Prostate gland (tissue), 2 donors: ENCODE results near the gene OR5K1.

Experiments
- CTCF ChIP-seq, 4 experiments: fragments of 200-600 bp in 2 of 4; fragments of 450-650 bp in 2 of 4; sonication (generic) in 2 of 4; IDR thresholded peaks; 1 replicate in 3 of 4; 2 replicates in 1 of 4; pipeline ENCODE4 v1.5.1; 2016 to 2019; ENCODE audit warnings: antibody characterized with exemption in 4 of 4, mild to moderate bottlenecking in 2 of 4, moderate library complexity in 2 of 4
- POLR2A ChIP-seq: fragments of 450-650 bp; IDR thresholded peaks from one replicate; pipeline ENCODE4 v1.6.1; 2016; ENCODE audit warnings: antibody characterized with exemption, mild to moderate bottlenecking

GRCh38 chr3:98449606-98450193 is 13.3 kb upstream of the OR5K1 start:
- TF ChIP-seq CTCF (IDR thresholded peaks at IDR 0.05) (no peak), POLR2A (no peak)
